ENCODE measurements around the gene ZBTB16.
A peak's percentile ranks its signal among the peaks of the same experiment; 100 is the strongest.

ZBTB16 gene

DNA sequence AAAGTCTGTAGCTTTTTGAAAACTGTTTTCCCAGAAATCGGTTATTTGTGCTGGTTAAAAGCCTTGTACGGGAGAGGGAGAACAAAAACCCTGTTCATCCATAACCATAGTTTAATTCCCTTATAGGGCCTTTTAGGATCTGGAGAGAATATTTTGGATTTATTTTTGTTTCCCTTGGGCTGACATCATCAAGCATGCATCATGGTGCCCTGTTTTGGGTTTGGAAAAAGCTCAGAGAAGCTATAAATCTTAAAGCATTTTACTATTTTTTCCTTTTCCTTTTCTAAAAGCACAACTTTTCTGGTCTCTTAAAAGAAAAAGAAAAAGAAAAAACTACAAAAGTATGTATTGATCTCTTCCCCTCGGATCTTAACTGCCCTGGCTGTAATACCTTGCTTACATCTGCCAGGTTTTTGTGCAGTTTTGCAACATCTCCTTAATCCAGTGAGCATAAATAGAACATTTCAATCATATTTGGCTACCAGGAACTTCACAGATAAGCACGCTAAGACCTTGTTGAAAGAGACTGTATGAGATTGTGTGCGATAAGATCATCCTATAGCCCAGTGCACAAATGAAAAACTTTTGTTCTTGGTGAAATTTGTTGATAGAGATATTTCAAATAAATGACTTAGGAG lies 88.0 kb downstream of the ZBTB16 start:
- peak; percentile 61 for DNase-seq (ENCODE audit: low read depth)
- TF ChIP-seq, protein P1, sequence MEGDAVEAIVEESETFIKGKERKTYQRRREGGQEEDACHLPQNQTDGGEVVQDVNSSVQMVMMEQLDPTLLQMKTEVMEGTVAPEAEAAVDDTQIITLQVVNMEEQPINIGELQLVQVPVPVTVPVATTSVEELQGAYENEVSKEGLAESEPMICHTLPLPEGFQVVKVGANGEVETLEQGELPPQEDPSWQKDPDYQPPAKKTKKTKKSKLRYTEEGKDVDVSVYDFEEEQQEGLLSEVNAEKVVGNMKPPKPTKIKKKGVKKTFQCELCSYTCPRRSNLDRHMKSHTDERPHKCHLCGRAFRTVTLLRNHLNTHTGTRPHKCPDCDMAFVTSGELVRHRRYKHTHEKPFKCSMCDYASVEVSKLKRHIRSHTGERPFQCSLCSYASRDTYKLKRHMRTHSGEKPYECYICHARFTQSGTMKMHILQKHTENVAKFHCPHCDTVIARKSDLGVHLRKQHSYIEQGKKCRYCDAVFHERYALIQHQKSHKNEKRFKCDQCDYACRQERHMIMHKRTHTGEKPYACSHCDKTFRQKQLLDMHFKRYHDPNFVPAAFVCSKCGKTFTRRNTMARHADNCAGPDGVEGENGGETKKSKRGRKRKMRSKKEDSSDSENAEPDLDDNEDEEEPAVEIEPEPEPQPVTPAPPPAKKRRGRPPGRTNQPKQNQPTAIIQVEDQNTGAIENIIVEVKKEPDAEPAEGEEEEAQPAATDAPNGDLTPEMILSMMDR (conservative IDR thresholded peaks at IDR 0.05; ENCODE audit: control insufficient read depth, insufficient read depth, low read depth, low read length): no peak
- H3K4me3 ChIP-seq (ENCODE audit: control insufficient read depth, low read depth, low read length): no peak overlapping the region

DNA sequence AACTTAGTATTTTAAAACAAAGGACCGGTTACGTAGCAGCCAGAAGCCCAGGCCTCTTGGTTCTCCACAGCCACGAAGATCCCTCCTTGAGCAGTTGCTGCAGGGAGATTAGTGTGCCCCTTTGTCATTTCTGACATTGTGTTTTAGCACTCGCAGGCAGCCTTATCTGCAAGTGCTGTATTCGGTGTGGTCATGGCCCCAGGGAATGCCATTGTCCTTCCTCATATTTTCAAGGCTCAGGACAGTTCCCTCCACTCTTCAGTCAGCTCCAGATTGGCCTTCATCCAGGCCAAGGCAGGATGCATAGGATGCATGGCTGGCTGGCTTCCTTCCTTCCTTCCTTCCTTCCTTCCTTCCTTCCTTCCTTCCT lies 88.5 kb downstream of the ZBTB16 start:
- TF ChIP-seq, protein P1 (conservative IDR thresholded peaks at IDR 0.05; ENCODE audit: control insufficient read depth, insufficient read depth, low read depth, low read length): no peak
- no peak overlapping the region for H3K4me3 ChIP-seq (ENCODE audit: control insufficient read depth, low read depth, low read length)
- DNase-seq (ENCODE audit: low read depth): peak; percentile 59

DNA sequence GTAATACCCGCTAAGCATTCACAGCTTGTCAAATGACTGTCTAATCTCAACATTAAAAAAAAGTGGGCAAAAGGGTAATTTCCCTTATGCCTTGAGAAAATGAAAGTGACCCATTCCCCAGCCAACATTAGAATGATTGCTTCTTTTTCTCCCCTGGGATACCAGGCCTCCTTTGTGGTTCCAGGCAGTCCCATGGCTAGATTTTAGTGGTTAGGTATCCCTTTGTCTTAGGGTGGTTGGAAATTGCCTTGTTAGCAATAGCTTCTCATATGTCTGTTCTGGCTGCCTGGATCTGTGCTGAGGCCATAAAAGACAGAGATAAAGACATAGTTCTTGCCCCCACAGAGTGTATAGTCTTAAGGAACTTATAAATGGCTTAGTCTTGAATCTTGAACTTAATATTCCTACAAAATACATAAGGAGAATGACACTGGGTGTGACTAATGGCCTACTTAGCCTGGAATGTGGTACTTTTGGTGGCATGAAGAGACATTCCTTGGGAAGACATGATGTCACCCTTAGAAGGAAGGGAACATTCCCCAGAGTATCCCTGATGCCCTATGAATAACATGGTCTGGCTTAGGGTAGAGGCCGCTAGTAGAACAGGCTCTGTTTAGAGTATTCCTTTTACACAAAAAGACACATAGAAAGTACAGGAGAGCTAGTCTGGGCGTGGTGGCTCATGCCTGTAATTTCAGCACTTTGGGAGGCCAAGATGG lies 90.3 kb downstream of the ZBTB16 start:
- peak; percentile 59 for DNase-seq (ENCODE audit: low read depth)
- H3K4me3 ChIP-seq (ENCODE audit: control insufficient read depth, low read depth, low read length): no peak overlapping the region
- TF ChIP-seq, protein P1 (conservative IDR thresholded peaks at IDR 0.05; ENCODE audit: control insufficient read depth, insufficient read depth, low read depth, low read length): no peak

DNA sequence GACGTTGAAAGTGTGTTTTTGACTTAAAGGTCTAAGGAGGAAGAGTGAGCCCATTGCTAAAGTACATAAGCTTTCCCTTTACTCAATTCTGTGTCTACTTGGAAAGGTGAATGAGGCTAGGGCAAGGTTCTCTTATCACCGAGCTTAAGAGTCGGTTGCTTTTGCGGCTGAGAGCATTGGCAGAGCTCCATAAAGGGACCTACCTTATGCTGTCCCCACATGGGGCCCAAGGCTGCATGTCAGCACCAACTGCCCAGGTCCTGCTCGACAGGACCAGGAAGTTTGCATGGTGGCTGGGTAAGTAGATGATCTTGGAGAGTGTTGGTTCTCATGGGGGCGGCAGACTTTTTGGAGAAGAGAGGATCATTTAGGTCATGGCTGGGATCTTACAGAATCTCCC lies 91.2 kb downstream of the ZBTB16 start:
- no peak for DNase-seq (ENCODE audit: low read depth)
- H3K4me3 ChIP-seq (ENCODE audit: control insufficient read depth, low read depth, low read length): no peak overlapping the region
- TF ChIP-seq, protein P1 (conservative IDR thresholded peaks at IDR 0.05; ENCODE audit: control insufficient read depth, insufficient read depth, low read depth, low read length): no peak

DNA sequence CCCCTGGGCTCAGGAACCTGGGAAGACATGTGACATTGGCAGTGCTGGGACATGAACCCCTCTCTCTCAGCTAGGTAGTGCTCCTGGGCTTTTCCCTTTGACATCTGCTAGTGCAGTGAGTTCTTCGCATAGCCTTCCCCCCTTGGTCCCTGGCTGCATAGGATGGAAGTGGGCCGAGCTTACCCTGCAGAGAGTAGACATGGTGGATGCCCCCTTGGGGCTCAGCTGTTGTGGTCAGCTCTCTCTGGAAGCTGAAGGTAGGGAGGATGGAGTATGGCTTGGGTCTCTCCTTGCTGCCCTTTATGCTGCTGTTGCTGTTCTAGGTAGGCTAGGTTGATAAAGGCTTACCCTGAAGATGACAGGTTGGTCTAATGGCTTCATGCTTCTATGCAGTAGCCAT lies 92.1 kb downstream of the ZBTB16 start:
- no peak overlapping the region for H3K4me3 ChIP-seq (ENCODE audit: control insufficient read depth, low read depth, low read length)
- no peak for DNase-seq (ENCODE audit: low read depth)
- TF ChIP-seq, protein P1 (conservative IDR thresholded peaks at IDR 0.05; ENCODE audit: control insufficient read depth, insufficient read depth, low read depth, low read length): no peak

DNA sequence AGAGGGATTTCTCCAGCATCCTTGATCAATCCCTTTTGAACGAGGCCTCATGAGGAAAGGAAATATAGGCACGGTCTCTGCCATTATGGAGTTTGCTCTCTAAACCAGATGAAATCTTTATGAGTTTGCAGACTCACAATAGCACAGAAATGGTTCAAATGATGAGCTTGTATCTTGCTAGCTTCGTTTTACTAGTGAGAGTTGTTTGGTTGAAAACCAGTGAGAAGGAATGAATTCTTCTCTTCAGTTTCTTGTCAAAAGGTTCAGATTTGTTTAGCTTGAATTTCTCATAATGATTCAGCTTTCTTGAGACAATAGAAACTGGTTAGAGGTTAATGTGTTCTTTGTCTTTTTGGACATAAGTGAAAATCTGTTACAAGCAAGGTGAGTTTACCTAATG lies 92.7 kb downstream of the ZBTB16 start:
- TF ChIP-seq, protein P1 (conservative IDR thresholded peaks at IDR 0.05; ENCODE audit: control insufficient read depth, insufficient read depth, low read depth, low read length): no peak
- no peak for DNase-seq (ENCODE audit: low read depth)
- H3K4me3 ChIP-seq (ENCODE audit: control insufficient read depth, low read depth, low read length): no peak overlapping the region
